HepG2 (cell line): Measurements from ENCODE around the gene POC1B. TPM values are rescaled to one million over a fixed set of nuclear protein-coding genes. Genes with fewer than 3 reads are reported as not detected.

Experiments
- AGO1 ChIP-seq: fragments of 200-400 bp; formaldehyde crosslinking; IDR thresholded peaks from 2 replicates; pipeline ENCODE4 v1.6.1; 2017; ENCODE audit warnings: mild to moderate bottlenecking, low read depth, low read length, moderate library complexity; ENCODE audit not compliant: poor library complexity, severe bottlenecking
- ARHGAP35 ChIP-seq: sonication (generic); formaldehyde crosslinking; IDR thresholded peaks from 2 replicates; pipeline ENCODE4 v1.9.0; 2022; ENCODE audit warnings: mild to moderate bottlenecking, inconsistent platforms, moderate library complexity, missing genetic modification reagents, borderline replicate concordance
- ATF6 ChIP-seq: sonication (generic); formaldehyde crosslinking; conservative IDR thresholded peaks from 2 replicates; pipeline ENCODE4 v1.4.0; 2020; ENCODE audit warnings: missing genetic modification reagents
- CENPBD1 ChIP-seq: sonication (generic); formaldehyde crosslinking; IDR thresholded peaks from 2 replicates; pipeline ENCODE4 v1.8.0; 2022; ENCODE audit warnings: missing genetic modification reagents, low read depth, mild to moderate bottlenecking, borderline replicate concordance
- CHD4 ChIP-seq: fragments of 200-600 bp; sonication (generic); IDR thresholded peaks from 2 replicates; pipeline ENCODE4 v1.7.0; 2017; ENCODE audit warnings: mild to moderate bottlenecking, low read length, borderline replicate concordance
- E2F5 ChIP-seq: sonication (generic); formaldehyde crosslinking; conservative IDR thresholded peaks from 2 replicates; pipeline ENCODE4 v1.4.0; 2020; ENCODE audit warnings: missing genetic modification reagents
- ETS1 ChIP-seq: sonication (generic); formaldehyde crosslinking; IDR thresholded peaks from 2 replicates; pipeline ENCODE4 v1.4.0; 2020; ENCODE audit warnings: missing genetic modification reagents
- HDAC1 ChIP-seq: sonication (generic); formaldehyde crosslinking; IDR thresholded peaks from 2 replicates; pipeline ENCODE4 v1.5.1; 2020; ENCODE audit warnings: mild to moderate bottlenecking, missing genetic modification reagents
- MAFK ChIP-seq, 2 experiments: IDR thresholded peaks in 1 of 2; conservative IDR thresholded peaks in 1 of 2; 2 replicates each; pipeline ENCODE4 v1.6.1; 2011; ENCODE audit warnings: improper control_type of control experiment in 2 of 2, low read length in 2 of 2
- PCBP1 ChIP-seq: fragments of 200-400 bp; formaldehyde crosslinking; IDR thresholded peaks from 2 replicates; pipeline ENCODE4 v1.6.1; 2017; ENCODE audit warnings: mild to moderate bottlenecking, low read depth, low read length, borderline replicate concordance
- REPIN1 ChIP-seq: sonication (generic); formaldehyde crosslinking; IDR thresholded peaks from 2 replicates; pipeline ENCODE4 v1.8.0; 2022; ENCODE audit warnings: missing genetic modification reagents, low read depth, mild to moderate bottlenecking, borderline replicate concordance
- SAP130 ChIP-seq: IDR thresholded peaks from 2 replicates; pipeline ENCODE4 v1.6.1; 2016; ENCODE audit warnings: low read depth
- SIX1 ChIP-seq: sonication (generic); formaldehyde crosslinking; IDR thresholded peaks from 2 replicates; pipeline ENCODE4 v1.4.0; 2020; ENCODE audit warnings: missing genetic modification reagents, borderline replicate concordance
- TIGD3 ChIP-seq: sonication (generic); formaldehyde crosslinking; IDR thresholded peaks from 2 replicates; pipeline ENCODE4 v1.5.1; 2020; ENCODE audit warnings: mild to moderate bottlenecking, missing genetic modification reagents, borderline replicate concordance
- ZKSCAN8 ChIP-seq: IDR thresholded peaks from 2 replicates; pipeline ENCODE4 v1.6.1; 2016; ENCODE audit warnings: borderline replicate concordance, missing genetic modification reagents, missing compliant biosample characterization
- ZNF256 ChIP-seq: sonication (generic); formaldehyde crosslinking; conservative IDR thresholded peaks from 2 replicates; pipeline ENCODE4 v1.4.0; 2020; ENCODE audit warnings: missing genetic modification reagents
- ZNF296 ChIP-seq: sonication (generic); formaldehyde crosslinking; conservative IDR thresholded peaks from 2 replicates; pipeline ENCODE4 v1.5.0; 2020; ENCODE audit warnings: mild to moderate bottlenecking, missing genetic modification reagents
- ZNF570 ChIP-seq: sonication (generic); formaldehyde crosslinking; IDR thresholded peaks from 2 replicates; pipeline ENCODE4 v1.4.0; 2020; ENCODE audit warnings: mild to moderate bottlenecking, missing genetic modification reagents, borderline replicate concordance
- ZNF580 ChIP-seq: IDR thresholded peaks from 2 replicates; pipeline ENCODE4 v1.6.1; 2016; ENCODE audit warnings: low read depth, borderline replicate concordance
- ZNF614 ChIP-seq: IDR thresholded peaks from 2 replicates; pipeline ENCODE4 v1.6.1; 2018; ENCODE audit warnings: missing biosample characterization, missing genetic modification reagents, inconsistent platforms, borderline replicate concordance
- ZNF746 ChIP-seq: sonication (generic); formaldehyde crosslinking; IDR thresholded peaks from 2 replicates; pipeline ENCODE4 v1.8.0; 2022; ENCODE audit warnings: mild to moderate bottlenecking, missing genetic modification reagents
- ZSCAN25 ChIP-seq: sonication (generic); formaldehyde crosslinking; IDR thresholded peaks from 2 replicates; pipeline ENCODE4 v1.8.0; 2022; ENCODE audit warnings: mild to moderate bottlenecking, missing genetic modification reagents
- polyA plus RNA-seq, 8 experiments: library from polyadenylated mRNA; depleted of rRNA in 3 of 8; stranded (reverse) in 7 of 8; unstranded in 1 of 8; fragments of >200 nt; fragmentation: Illumina TruSeq in 4 of 8; extraction: Trizol in 4 of 8; gene quantifications; 2 replicates each; pipeline versions ENCODE4 v1.2.1 to v1.2.3, GENCODE V29; 2011 to 2016; ENCODE audit warnings: low read depth in 4 of 8, missing spikeins in 1 of 8, mixed read lengths in 1 of 8; ENCODE audit not compliant: insufficient read depth in 1 of 8
- total RNA-seq, 5 experiments: library from RNA; depleted of rRNA; stranded (reverse); fragments of >200 nt; fragmentation: Illumina TruSeq; extraction: Trizol; gene quantifications; 2 replicates each; pipeline ENCODE4 v1.2.3, GENCODE V29; 2016; ENCODE audit warnings: low read depth in 1 of 5

Gene POC1B
- total and polyA plus RNA-seq, 2 of the 13 experiments (the other 11 are each of a cell fraction or from before 2014, with no cell fraction given) = 9.3 to 11.0 TPM

GRCh38 chr12:89383235-89384049 lies 142.4 kb downstream of the POC1B start (continued):
- TF ChIP-seq PCBP1 = no peak
- no peak for TF ChIP-seq TIGD3
- TF ChIP-seq ZNF296 (CRISPR knock-in tag) = no peak
- no peak for TF ChIP-seq MAFK (conservative IDR thresholded peaks at IDR 0.05 in 1 of 2, IDR thresholded peaks at IDR 0.05 in 1 of 2; ENCODE audit: low read length in 2 of 2)
- TF ChIP-seq ZNF746 (CRISPR knock-in tag) = peak; percentile 40; the same call in 1 of the 2 replicates
- peak; percentile 67; the same call in 1 of the 2 replicates for TF ChIP-seq SIX1
- TF ChIP-seq E2F5 = no peak
- peak; percentile 91 for TF ChIP-seq SAP130 (CRISPR knock-in tag)
- TF ChIP-seq ZSCAN25 (CRISPR knock-in tag) = no peak; the same call in 1 of the 2 replicates
- TF ChIP-seq ETS1 (CRISPR knock-in tag) = no peak
- no peak for TF ChIP-seq ARHGAP35 (CRISPR knock-in tag)
- peak; percentile 54; the same call in 1 of the 2 replicates for TF ChIP-seq ZNF580 (CRISPR knock-in tag)
- TF ChIP-seq ZNF256 (CRISPR knock-in tag) = no peak
- peak; percentile 85 for TF ChIP-seq HDAC1 (CRISPR knock-in tag)
- peak; percentile 79 for TF ChIP-seq ZNF614 (CRISPR knock-in tag)
- TF ChIP-seq REPIN1 (CRISPR knock-in tag) = peak; percentile 46; the same call in 1 of the 2 replicates
- no peak for TF ChIP-seq ATF6 (CRISPR knock-in tag)
- TF ChIP-seq CHD4 = 0 out of 2 replicates have a peak, but pooled peaks have one; percentile 24
- peak; percentile 90; the same call in 1 of the 2 replicates for TF ChIP-seq ZKSCAN8 (CRISPR knock-in tag)
- no peak for TF ChIP-seq ZNF570 (CRISPR knock-in tag)
- TF ChIP-seq AGO1 = no peak
- 0 out of 2 replicates have a peak, but pooled peaks have one; percentile 55 for TF ChIP-seq CENPBD1 (CRISPR knock-in tag)
